ENCODE data around the gene GLMN.

Gene GLMN, protein sequence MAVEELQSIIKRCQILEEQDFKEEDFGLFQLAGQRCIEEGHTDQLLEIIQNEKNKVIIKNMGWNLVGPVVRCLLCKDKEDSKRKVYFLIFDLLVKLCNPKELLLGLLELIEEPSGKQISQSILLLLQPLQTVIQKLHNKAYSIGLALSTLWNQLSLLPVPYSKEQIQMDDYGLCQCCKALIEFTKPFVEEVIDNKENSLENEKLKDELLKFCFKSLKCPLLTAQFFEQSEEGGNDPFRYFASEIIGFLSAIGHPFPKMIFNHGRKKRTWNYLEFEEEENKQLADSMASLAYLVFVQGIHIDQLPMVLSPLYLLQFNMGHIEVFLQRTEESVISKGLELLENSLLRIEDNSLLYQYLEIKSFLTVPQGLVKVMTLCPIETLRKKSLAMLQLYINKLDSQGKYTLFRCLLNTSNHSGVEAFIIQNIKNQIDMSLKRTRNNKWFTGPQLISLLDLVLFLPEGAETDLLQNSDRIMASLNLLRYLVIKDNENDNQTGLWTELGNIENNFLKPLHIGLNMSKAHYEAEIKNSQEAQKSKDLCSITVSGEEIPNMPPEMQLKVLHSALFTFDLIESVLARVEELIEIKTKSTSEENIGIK

GRCh38 chr1:92298573-92299476 is at the start of gene GLMN, which contains the start of gene RPAP2:
Gene GLMN (minus strand): TSS chr1:92298987. CDS start chr1:92297999, 988 bp downstream.
Gene RPAP2 (plus strand): TSS chr1:92299059. CDS start chr1:92299074, 15 bp downstream.
- peak; percentile 74 for DNase-seq (ENCODE audit: low spot score)
- ChIA-PET POLR2A (ENCODE audit: low non-redundant PET) (interaction anchor here (0.6 kb wide), 1 partner anchor 26 kb away, joined by 5 read pairs; no protein-coding TSS in a partner anchor), CTCF (interaction anchor here (0.7 to 1.4 kb wide), 4 partner anchors 8 to 289 kb away, joined by 3 to 8 read pairs (median 4); no protein-coding TSS in a partner anchor)
- TF ChIP-seq CTCF (conservative IDR thresholded peaks at IDR 0.05; ENCODE audit: low read depth), result no peak; the same call in 1 of the 2 replicates
- H3K27ac ChIP-seq, result peak within 1 kb of the TSS; percentile 92

GRCh38 chr1:92346866-92347640 is 48.3 kb upstream of the GLMN start:
- DNase-seq (ENCODE audit: low spot score), result no peak
- ChIA-PET POLR2A (ENCODE audit: low non-redundant PET) (no interaction called here), CTCF (no interaction called here)
- no peak overlapping the region for H3K27ac ChIP-seq
- no peak for TF ChIP-seq CTCF (conservative IDR thresholded peaks at IDR 0.05; ENCODE audit: low read depth)

DNA sequence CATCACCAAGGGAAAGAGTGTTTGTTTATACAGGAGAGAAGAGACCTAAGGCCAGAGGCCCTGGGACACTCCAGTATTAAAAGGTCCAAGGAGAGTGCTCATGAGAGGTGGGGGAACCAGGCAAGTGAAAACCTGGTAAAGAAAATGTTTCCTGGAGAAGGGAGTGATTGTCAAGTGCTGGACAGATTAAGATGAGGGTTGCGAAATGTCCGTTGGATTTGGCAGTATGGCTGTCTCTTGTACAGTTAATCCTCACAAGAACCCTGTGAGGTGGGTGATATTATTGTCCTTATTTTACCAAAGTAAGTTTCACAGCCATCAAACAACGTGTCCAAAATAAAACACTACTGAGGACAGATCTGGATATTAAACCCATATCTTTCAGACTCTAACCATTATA is 44.3 kb upstream of the GLMN start:
- DNase-seq (ENCODE audit: low spot score), result no peak
- ChIA-PET CTCF (interaction anchor here (0.6 kb wide), 3 partner anchors 9 to 346 kb away, joined by 3 read pairs; no protein-coding TSS in a partner anchor), POLR2A (ENCODE audit: low non-redundant PET) (no interaction called here)
- no peak overlapping the region for H3K27ac ChIP-seq
- no peak for TF ChIP-seq CTCF (conservative IDR thresholded peaks at IDR 0.05; ENCODE audit: low read depth)

GRCh38 chr1:92342401-92342800 is 43.6 kb upstream of the GLMN start:
- TF ChIP-seq CTCF (conservative IDR thresholded peaks at IDR 0.05; ENCODE audit: low read depth), result no peak
- no peak for DNase-seq (ENCODE audit: low spot score)
- POLR2A ChIA-PET (ENCODE audit: low non-redundant PET), result no interaction called here
- CTCF ChIA-PET, result interaction anchor here (0.6 kb wide), 3 partner anchors 9 to 345 kb away, joined by 3 read pairs; no protein-coding TSS in a partner anchor
- H3K27ac ChIP-seq, result no peak overlapping the region

GRCh38 chr1:92340154-92340553 is 41.4 kb upstream of the GLMN start:
- POLR2A ChIA-PET (ENCODE audit: low non-redundant PET), result no interaction called here
- CTCF ChIA-PET, result no interaction called here
- no peak overlapping the region for H3K27ac ChIP-seq
- TF ChIP-seq CTCF (conservative IDR thresholded peaks at IDR 0.05; ENCODE audit: low read depth), result no peak
- DNase-seq (ENCODE audit: low spot score), result no peak
